Measurements from ENCODE around the gene PDE9A.

PDE9A gene

DNA sequence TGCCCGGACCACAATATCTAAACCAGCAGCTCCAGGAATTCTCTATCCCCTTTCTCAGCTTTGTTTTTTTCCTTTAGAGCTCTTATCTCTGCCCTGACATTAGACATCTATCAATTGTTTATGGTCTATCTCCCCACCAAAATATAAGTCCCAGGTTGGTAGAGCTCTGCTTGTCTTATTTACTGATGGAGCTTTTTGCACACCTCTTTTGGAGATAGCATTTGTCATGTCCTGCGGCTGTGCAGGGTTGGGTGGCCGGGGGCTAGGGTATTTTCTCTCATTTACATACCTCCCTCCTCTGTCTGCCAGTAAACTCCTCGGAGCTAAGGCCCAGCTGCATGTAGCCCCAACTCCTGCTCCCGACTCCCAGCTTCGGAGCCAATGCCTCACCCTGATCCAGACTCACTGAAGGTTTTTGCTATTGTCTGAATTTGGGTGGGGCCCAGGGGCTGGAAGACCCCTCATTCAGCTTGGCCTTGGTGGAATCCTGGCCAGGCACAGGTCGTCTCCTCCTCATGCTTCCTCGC lies 11.1 kb upstream of the PDE9A start:
- no peak for DNase-seq (ENCODE audit: low spot score)

DNA sequence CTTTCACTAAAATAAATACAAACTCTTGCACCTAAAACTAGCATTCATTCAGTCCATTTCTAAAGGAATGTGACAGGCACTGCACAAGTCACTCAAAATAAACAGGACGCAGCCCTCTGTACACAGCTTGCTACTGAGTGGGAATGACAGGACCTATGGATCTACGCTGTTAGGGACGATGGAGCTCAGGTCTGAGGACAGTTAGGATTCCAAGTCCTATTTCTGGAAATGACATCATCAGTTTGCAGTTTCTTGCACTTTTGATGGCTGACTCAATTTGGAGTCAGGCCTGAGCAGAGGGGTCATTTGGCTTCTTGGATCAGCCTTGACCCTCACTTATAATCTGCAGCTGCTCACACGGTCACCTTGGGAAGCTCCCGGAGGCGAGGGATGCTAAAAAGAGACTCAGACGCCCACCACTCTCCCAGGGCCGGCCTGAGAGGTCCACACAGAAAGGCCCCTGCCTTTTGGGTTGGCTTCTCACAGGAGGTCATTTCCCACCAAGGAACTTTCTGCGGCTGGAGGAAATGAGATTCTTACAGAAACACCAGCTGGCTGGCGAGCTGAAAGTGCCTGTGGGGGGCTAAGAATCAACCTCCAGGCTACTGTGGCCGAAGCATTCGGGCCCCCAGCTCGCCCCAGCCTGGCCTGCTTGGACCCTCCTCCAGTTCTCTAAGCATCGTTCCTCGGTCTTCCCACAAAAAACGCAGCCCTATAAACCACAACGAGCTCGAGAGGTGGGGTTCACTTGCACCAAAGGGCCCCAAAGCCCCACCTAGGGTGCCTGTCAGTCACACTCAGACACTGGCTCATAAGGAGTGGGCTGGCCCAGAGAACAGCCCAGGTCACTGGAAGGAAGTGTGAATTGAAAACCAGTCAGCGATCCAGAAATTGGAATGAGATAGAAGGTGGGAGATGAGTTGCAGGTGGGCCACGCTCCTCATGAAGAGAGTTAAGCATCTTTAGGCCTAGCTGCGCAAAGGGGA lies 8.9 kb upstream of the PDE9A start:
- no peak for DNase-seq (ENCODE audit: low spot score)

DNA sequence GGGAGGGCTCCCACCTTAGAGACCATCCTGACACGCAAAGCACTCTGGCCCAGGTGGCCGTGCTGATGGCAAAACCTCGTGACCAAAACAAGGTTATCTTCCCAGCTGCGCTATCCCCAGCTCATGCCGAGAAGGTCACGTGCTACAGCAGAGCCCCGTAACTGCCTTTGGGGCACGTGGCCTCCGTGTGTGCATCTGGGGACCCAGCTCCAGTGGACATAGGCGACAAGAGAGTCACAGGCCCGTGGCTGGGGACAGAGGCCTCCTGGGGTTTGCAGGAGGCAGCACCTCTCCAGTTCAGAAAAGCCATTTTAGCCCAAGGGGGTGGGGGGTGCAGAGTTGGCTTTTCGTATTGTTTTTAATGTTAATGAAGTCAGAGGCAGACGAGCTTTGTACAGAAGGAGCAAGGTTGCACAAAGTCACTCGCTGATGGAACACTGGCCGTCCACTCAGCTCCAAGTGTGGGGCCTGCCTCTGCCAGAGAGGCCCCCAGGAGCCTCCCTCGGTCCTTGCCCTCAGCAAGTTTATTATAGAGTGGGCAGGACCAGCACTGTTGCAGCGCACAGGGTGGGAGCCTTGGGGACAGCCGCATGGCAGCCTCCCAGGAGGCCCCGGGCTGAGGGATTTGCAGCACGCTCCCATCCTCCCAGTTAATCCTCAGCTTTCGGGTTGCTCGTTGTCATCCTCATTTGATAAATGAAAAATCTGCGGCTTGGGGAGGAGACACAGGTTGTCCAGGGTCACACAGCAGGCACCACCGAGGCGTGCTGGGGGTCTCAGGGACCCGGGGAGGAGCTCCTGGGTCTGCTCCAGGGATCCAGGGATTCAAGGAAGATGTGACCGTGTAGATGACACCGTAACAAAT lies 8.0 kb upstream of the PDE9A start:
- no peak for DNase-seq (ENCODE audit: low spot score)

DNA sequence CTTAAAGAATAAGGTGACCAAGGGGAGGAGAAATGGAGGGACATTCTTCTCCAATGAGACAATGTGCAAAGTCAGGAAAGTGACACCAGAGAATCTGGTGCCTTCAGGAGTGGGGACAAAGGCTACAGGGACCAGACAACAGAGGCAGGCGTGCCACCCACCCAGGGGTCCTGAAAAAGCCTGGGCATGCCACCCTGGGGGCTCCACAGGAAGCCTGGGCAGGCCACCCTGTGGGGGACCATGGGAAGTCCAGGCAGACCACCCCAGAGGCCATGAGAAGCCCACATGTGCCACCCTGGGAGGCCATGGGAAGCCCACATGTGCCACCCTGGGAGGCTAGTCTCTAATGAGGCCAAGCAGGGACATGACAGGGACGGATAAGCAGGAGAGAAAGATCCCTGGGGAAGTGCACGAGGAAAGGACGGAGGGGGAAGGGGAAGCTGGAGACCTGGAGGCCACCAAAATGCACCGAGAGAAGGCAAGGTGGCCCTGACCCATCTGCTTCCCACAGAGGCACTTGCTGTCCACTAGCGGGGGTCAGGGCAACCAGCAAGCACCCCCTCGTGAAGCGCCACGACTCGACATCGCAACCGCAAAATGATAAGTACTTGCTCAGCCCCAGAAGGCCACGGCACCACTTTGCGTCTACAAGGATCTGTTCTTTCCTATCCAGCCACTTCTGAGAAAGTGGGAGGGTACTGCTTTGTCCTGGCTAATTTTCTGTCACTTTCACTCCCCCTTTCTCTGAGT lies 7.2 kb upstream of the PDE9A start:
- DNase-seq (ENCODE audit: low spot score) = no peak

DNA sequence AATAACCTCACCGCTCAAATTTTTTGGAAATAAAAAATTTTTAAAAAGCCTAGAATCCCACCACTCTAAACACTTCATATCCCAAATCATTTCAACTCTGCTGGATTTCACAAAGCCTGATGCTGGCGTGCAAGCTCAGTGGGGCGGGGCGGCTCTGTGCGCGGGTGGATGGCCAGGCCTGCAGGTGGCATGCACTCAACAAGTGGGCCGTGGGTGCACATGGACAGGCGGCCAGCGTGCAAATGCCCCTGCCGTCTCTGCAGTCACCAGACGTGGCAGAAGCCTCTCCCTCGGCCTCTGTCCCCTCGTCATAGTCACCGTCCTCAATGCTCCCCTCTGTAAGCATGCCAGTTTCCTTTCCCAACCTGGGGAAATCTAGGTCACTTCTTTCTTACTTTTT lies 6.6 kb upstream of the PDE9A start:
- DNase-seq (ENCODE audit: low spot score) = no peak

DNA sequence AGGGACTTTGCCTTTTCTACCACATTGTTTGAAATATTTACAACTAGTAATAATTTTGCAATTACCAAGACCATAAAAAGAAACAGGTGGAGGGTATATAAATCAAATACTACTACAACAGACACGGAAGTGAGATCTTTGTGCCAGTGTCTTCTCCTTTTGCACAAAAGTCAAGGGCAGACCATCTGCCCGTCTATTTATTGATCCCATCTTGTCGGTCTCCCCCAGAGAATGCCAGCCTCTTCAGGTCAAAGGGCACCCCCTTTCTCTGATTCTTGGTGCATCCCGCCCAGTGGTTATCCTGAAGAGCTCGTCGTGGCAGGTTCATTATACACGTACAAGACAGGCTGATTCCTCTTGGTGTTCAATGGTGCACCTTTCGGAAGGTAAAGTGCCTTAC lies 4.8 kb upstream of the PDE9A start:
- DNase-seq (ENCODE audit: low spot score) = no peak

DNA sequence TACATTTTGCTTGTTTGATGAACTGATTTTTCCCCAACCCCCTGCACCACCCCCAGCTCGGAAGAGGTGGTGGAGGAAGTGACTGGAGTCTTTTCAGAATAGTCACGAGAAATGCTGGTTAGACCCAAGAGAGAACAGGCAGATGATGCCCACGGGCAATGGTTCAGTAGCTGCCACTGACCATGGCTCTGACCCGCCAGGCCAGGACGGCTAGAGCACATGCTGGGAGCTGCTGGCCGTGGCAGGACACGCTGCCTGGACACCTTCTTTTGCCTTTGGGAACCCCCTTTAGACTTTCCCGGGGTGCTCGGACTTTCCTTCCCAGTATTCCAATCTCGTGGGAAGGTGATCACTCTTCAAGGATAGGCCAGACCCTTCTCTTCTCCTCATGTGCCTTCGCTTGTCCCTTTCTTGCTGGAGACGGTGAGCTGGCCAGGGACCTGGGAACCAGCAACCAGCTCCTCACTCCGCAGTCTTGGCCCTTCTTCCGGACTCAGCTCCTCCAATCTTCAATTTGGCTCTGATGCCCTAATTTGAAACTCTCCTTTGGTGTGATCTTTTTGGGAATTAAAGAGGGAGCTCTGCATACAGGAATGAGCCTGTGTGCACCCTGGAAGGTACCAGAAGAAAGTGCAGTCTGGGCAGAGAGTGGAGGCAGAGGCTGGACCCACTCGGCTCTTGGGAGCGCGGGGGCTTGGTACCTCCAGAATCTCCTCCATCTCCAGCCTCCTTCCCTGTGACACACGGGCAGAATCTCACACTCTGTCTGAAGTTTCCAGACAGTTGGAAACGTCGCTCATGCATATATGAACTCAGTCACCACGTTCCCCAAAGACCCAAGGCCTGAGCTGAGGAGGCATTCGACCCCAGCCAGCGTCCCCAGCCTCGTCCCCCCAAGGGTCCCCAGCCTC lies 4.0 kb upstream of the PDE9A start:
- DNase-seq (ENCODE audit: low spot score) = no peak

DNA sequence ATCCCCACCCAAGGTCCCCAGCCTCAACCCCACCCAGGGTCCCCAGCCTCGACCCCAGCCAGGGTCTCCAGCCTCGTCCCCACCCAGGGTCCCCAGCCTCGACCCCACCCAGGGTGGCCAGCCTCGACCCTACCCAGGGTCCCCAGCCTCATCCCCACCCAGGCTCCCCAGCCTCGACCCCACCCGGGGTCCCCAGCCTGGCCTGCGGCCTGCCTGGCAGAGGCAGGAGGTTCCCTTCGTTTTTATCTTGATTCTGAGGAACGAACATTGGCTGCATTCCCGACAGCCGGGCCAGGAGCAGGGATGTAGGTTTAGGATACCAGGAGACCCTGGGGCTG lies 3.4 kb upstream of the PDE9A start:
- no peak for DNase-seq (ENCODE audit: low spot score)

DNA sequence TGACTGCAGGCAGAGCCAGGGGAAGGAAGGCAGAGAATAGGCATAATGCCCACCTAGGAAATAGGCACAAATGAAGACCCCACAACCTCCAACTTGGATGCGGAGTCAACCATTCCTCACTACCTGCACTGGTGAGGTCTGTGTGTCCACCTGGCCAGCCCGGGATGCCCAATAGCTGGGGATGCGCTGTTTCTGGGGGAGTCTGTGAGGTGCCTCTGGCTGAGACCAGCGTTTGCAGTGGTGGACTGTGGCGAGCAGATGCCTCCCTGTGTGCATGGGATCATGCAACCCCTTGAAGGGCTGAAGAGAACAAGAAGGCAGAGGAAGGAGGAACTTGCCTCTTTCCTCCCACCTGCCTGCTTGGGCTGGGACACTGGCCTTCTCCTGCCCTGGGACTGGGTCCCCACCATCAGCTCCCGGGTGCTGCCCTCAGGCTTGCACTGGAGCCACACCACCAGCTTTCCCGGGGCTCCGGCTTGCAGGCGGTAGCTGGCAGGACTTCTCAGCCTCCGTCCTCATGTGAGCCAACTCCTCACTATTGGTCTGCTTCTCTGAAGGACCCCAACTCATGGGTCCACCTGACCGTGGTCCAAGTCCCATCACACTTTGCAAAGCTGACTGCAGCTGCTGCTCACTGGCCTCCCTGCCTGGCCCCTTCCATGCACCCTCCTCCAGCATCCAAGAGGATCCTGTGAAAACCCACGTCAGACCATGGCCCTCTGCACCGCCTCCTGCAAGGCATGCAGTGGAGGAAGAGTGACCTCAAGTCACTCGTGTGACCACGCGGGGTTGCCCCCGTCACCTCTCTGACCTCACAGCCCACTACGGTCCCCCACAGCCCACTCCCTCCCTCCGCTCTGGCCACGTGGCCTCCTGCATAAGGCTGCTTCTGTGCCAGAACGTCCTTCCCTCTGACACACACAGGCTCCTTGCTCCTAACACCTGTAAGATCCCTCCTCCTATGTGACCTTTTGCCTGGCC lies 2.7 kb upstream of the PDE9A start:
- no peak for DNase-seq (ENCODE audit: low spot score)

DNA sequence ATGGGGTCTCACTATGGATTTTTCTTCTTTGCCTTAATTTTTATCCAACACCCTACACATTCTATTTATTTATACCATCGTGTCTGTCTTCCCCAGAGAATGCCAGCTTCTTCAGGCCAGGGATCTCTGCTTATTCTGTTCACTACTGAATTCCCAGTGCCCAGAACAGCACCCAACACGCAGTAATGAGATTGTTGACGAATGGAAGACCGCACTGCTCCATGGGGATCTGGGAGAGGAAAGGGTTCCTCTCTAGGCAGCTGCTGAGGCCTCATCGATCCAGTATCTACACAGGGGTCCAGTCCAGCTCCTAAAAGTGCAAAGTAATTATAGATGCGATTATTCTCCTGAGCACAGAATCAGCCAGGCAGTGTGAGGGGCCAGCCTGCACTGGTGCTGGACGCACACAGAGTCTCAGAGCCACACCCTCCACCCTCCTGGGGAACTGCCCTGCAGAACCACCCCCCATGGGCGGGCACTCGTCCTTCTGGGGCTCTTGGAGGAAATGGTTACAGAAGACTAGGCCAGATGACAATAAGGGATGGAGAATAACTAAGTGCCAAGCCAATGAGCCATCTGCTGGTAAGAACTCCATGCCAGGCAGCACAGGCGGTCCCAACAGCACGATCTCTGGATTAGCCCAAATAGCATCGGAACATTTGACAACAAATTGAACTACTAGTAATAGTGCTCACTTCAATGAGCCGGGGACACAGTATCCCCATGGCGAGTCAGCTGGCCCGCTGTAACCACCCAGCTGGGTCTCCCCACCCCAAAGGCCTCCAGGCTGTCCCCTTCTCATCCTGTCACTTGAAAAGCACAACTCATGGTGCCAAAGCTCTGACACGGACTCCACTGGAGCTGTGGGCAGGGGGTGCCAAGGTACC lies 1.7 kb upstream of the PDE9A start:
- no peak for DNase-seq (ENCODE audit: low spot score)

DNA sequence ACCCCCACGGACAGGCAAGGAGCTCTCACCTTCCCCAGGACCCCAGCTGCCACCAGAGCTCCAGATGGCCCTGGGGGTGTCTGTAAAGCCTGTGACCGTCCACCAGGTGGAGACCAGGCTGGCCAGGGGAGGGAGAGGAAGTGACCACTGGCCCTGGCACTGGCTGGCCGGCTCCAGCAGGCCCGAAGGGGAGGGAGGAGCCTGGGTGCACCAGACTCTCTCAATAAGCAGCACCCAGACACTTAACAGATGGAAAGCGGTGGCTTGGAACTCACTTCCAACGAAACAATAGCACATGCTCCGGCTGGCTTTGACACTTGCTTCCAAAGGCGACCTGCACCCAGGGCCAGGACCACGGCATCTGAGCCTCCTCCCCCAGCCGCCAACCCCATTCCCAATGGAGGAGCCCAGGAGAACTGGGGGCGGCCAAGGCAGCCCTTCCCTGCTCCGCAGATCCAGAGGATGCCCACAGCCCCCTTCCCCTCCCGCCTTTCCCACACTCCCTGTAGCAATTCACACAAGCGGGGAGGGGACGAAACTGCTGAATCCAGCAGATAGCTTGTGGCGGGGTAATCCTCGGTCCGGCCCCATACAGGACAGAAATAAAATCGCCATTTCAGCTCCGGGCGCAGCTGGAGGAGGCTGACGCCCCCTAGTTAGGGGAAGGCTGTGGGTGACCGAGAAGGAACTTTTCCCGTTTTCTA lies 742 bp upstream of the PDE9A start:
- peak; percentile 86 for DNase-seq (ENCODE audit: low spot score)

DNA sequence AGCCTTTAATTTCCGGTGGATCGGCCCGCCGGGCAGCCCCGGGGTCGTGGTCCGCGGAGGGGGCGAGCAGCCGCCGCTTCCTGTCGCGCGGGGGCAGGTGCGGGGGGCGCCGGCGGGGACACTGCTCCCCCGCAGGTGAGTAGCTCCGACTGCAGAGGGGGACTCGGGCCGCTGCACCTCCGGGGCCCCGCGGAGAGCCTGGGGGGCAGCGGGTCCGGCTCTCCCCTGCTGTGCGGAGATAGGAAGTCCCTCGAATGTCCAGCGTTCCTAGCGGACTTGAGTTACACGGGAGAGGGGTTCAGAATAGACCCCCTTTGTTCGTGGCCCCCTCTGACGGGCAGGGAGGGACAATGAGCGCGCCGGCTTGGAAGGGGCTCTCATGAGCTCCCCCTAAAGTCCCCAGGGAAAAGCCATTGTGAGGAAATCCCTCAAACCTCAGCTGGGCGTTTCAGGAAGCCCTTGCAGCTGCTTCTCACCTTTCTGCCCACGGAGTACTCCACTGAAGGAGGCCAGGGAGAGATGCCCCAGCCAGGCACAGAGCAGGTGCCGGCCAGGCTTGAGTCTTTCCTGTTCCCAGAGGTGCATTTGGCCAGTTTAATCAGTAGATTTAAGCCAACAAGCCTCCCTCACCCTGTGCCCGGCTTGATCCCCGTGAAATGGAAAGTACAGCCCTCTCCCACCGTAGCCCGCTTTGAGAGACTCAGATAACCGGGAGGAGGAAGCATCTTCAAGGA lies 925 bp downstream of the PDE9A start:
- peak; percentile 75 for DNase-seq (ENCODE audit: low spot score)

DNA sequence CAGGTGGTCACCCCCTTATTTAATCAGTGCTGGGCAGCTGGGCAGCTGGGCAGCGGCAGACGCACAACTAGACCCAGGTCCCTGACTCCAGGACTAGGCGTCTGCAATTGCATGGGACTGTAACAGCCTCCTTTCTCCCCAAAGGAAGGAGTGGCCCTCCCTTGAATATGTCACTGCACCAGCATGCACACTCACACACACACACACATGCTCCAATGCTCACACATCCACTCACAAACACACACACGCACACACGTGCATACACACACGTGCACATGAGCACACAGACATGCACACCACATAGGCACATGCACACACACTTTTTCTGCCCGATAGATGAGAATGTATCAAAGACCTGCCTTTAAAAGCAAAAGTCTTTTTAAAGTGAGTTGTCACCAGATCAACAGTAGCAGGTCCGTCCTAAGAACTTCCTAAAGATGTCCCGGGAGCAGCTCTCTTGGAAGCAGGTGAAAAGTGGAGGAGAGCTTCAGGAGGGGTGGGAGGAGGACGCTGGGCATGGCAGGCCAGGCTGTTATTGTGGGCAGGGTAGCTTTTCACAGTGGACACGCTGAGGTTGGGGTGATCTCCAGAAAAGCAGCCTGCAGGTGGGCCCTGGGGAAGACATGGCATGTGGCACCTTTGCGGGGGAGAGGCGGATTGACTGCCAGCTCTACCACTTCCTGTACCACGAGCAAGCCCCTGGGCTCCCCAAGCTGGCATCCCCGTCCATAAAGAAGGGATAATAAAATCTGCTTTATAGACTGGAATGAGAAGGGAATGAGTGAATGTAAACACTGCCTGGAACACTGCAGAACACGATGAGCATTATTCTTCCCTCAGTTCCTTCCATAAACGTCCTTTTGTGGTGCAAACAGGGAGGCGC lies 1.7 kb downstream of the PDE9A start:
- DNase-seq (ENCODE audit: low spot score) = no peak

DNA sequence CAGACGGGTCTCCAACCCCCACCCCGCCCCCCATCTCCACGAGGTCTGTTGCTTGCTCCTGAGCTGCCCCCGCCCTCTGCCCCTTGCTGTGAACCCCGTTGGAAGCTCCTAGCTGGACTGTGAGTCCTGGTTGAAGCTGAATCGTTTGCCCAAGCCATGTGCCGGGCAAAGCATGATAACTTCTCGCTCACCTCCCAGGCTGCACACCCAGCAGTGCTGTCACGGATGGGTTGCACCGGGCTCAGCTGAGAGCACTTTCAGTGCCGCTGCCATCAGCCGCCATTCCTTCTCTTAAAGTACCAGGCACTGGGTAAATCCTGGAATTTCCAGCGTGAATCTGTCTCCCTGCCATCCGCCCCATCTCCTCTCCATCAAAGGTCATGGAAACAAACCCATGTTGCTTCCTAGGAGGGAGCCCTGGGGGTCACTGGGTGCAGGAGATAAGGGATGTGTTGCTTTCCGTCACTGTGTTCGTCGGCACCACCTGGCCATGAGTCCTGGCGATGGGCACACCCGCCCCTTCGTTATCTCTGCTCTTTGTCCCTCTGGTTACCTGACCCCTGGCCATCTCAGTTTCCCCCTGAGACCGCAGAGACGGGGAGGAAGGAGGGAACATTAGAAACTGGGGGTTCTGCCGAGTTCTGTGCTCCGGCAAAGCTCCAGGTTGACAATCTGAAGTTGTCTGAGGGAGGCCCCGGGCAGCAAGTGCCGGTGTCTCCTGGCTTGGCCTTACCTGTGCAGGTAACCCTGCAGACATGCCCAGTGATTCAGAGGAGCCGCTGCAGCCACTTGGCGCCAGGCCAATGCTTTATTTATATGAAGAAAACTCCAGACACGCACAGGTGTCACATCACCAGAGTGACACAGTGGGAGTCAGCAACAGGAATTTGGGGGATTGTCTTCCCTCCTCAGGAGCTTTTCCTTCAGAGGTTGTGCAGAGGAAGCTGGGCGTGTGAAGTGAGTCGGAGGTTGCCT lies 2.7 kb downstream of the PDE9A start:
- no peak for DNase-seq (ENCODE audit: low spot score)

DNA sequence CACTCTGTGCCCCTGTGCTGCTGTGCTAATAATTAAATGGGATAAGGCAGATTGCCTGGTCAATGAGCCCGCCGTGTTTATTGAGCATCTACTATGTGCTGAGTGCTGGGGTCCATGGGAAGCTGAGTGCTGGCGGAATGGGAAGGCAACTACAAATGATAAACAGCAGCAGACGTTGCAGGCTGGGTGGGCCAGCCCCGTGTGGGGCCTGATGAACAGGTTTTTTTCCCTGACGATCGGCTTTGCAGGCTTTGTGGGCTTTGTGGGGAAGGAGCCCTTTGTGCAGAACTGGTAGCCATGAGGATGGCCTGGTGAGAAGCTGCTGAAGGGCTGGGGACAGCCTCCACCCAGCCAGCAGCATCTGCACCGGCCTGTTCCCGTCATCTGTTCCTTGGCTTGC lies 3.5 kb downstream of the PDE9A start:
- no peak for DNase-seq (ENCODE audit: low spot score)

Measured in iPS-NIHi11 (cell line).